ENCODE results near the gene TRPV6. TPM values are rescaled to one million over a fixed set of nuclear protein-coding genes. Genes with fewer than 3 reads are reported as not detected.
A peak's percentile ranks its signal among the peaks of the same experiment; 100 is the strongest.

Gene TRPV6
- total RNA-seq, 1 experiment from 2014 or later: 1.7 TPM

DNA sequence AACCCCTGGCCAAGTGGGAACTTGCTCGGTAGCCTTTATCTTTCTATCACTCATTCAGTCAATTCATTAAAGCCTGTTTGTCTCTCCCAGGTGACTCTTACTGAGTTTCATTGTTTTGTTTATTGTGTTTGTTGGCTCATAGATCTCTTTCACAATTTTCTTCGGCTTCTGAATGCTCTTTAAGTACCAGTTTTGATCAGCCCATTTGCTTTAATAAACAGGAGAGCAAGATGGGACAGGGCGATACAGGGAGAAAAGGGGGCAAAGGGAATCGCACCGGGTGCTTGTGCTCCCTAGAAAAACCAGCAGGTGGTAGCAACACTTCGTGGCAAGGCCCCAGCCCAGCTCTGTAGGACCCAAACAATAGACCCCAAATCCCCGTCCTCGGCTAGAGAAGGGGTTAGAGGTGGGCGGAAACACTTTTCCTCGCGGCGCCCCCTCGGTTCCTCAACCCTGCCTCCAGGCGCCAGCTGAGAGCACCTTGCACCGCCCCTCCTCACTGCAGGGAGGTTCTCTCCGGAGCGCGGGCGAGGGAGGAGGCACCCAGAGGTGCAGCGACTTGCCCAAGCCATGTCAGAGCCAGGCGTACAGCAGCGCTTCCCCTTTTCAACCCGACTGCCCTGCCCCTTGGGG lies 31.7 kb downstream of the TRPV6 start:
- RAD21 ChIA-PET (ENCODE audit: low non-redundant PET in 1 of 2, low total read pairs in 2 of 2, uncharacterized antibody in 2 of 2, unreplicated experiment in 2 of 2): interaction anchor here in 1 of 2 experiments (1.0 kb wide), 1 partner anchor 12 kb away, joined by 3 read pairs; no protein-coding TSS in a partner anchor
- BruUV-seq (replicated peaks): TSS peak; percentile 49
- Histone ChIP-seq H3K79me2 (ENCODE audit: insufficient read depth, low read length) (no peaks in the 10 kb centered on the region), H3K27ac (ENCODE audit: low read depth, low read length) (peak overlapping the region; percentile 68; the same call in 1 of the 2 replicates), H3K36me3 (ENCODE audit: control insufficient read depth in 1 of 2, insufficient read depth in 2 of 2, low read length in 2 of 2) (no peaks in the 10 kb centered on the region), H3K9me3 (ENCODE audit: control insufficient read depth in 1 of 2, insufficient read depth in 1 of 2, low read depth in 1 of 2, low read length in 2 of 2) (no peaks in the 10 kb centered on the region), H3K4me1 (ENCODE audit: control insufficient read depth in 1 of 2, insufficient read depth in 2 of 2, low read length in 2 of 2) (peaks cover 8 to 16% of the 10 kb centered on the region in 2 experiments; a peak in 3 of 4 replicates), H3K4me3 (replicated peaks in 1 of 2; ENCODE audit: low read depth in 1 of 2, low read length in 2 of 2) (peak overlapping the region; percentile 76), H2AFZ (ENCODE audit: low read depth, low read length, poor library complexity, severe bottlenecking) (peak overlapping the region; percentile 66), H3K9ac (ENCODE audit: low read length) (peak overlapping the region; percentile 54), H3K27me3 (ENCODE audit: insufficient read depth, low read length) (no peaks in the 10 kb centered on the region), H3K4me2 (ENCODE audit: low read length) (peak overlapping the region; percentile 90), H3K9me2 (ENCODE audit: insufficient read depth) (no peaks in the 10 kb centered on the region), H4K20me1 (ENCODE audit: insufficient read depth) (no peaks in the 10 kb centered on the region)
- POLR2A ChIA-PET: no interaction called here
- peak; percentile 77 for ATAC-seq
- TF ChIP-seq, protein P1, sequence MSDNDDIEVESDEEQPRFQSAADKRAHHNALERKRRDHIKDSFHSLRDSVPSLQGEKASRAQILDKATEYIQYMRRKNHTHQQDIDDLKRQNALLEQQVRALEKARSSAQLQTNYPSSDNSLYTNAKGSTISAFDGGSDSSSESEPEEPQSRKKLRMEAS (IDR thresholded peaks at IDR 0.05): no peak
- peak; percentile 84 for TF ChIP-seq RAD21 (IDR thresholded peaks at IDR 0.05; ENCODE audit: low read depth)
- TF ChIP-seq FOSL1 (IDR thresholded peaks at IDR 0.05; ENCODE audit: low read depth): no peak
- TF ChIP-seq CBX3 (IDR thresholded peaks at IDR 0.05; ENCODE audit: low read depth): no peak
- TF ChIP-seq, protein P2, sequence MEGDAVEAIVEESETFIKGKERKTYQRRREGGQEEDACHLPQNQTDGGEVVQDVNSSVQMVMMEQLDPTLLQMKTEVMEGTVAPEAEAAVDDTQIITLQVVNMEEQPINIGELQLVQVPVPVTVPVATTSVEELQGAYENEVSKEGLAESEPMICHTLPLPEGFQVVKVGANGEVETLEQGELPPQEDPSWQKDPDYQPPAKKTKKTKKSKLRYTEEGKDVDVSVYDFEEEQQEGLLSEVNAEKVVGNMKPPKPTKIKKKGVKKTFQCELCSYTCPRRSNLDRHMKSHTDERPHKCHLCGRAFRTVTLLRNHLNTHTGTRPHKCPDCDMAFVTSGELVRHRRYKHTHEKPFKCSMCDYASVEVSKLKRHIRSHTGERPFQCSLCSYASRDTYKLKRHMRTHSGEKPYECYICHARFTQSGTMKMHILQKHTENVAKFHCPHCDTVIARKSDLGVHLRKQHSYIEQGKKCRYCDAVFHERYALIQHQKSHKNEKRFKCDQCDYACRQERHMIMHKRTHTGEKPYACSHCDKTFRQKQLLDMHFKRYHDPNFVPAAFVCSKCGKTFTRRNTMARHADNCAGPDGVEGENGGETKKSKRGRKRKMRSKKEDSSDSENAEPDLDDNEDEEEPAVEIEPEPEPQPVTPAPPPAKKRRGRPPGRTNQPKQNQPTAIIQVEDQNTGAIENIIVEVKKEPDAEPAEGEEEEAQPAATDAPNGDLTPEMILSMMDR (IDR thresholded peaks at IDR 0.05 in 2 of 3, conservative IDR thresholded peaks at IDR 0.05 in 1 of 3; ENCODE audit: borderline replicate concordance in 1 of 3, insufficient read depth in 1 of 3, low read depth in 2 of 3, low read length in 2 of 3): peak; percentile 74 to 85 (median 79); a peak in 5 of 6 replicates
- CTCF ChIA-PET: interaction anchor here (0.6 to 1.7 kb wide), 10 partner anchors 12 to 361 kb away, joined by 3 to 12 read pairs (median 3); no protein-coding TSS in a partner anchor
- intact Hi-C loops (cut with micrococcal nuclease): loop anchor here (1.0 to 10.0 kb wide), 3 partner anchors 12 to 361 kb away; no protein-coding TSS in a partner anchor
- peak; percentile 35 for DNase-seq (ENCODE audit: low read depth, low spot score)

DNA sequence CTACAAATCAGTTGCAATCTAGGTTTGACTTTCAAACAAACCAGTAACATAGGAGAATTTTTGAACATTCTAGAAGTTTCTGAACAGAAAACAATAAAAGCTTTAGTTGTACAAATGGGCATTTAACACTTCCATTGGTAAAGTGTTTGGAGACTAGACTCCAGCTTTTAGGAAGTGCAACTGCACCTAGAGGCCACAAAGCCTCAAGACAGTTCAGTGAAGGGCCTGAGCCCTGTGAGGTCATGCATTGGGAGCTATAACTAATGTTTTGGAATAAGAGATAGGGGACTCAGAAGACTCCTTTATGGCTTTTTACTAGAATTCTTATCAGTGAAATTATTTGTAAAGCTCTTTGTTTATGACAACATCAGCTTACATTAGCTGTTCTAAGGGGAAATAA lies 33.6 kb downstream of the TRPV6 start:
- H3K4me2 ChIP-seq (ENCODE audit: low read length): no peak overlapping the region
- no peaks in the 10 kb centered on the region for H3K27me3 ChIP-seq (ENCODE audit: insufficient read depth, low read length)
- H3K4me3 ChIP-seq (replicated peaks in 1 of 2; ENCODE audit: low read depth in 1 of 2, low read length in 2 of 2): no peak overlapping the region
- H3K9me2 ChIP-seq (ENCODE audit: insufficient read depth): no peaks in the 10 kb centered on the region
- H3K9me3 ChIP-seq (ENCODE audit: control insufficient read depth in 1 of 2, insufficient read depth in 1 of 2, low read depth in 1 of 2, low read length in 2 of 2): no peaks in the 10 kb centered on the region
- DNase-seq (ENCODE audit: low read depth, low spot score): no peak
- H2AFZ ChIP-seq (ENCODE audit: low read depth, low read length, poor library complexity, severe bottlenecking): no peak overlapping the region
- H3K4me1 ChIP-seq (ENCODE audit: control insufficient read depth in 1 of 2, insufficient read depth in 2 of 2, low read length in 2 of 2): peaks cover 8 to 16% of the 10 kb centered on the region in 2 experiments; a peak in 3 of 4 replicates
- intact Hi-C loops (cut with micrococcal nuclease): loop anchor here (10.0 kb wide), 1 partner anchor 363 kb away; no protein-coding TSS in a partner anchor
- H4K20me1 ChIP-seq (ENCODE audit: insufficient read depth): no peaks in the 10 kb centered on the region
- no peaks in the 10 kb centered on the region for H3K36me3 ChIP-seq (ENCODE audit: control insufficient read depth in 1 of 2, insufficient read depth in 2 of 2, low read length in 2 of 2)
- POLR2A ChIA-PET: no interaction called here
- H3K27ac ChIP-seq (ENCODE audit: low read depth, low read length): no peak overlapping the region
- H3K79me2 ChIP-seq (ENCODE audit: insufficient read depth, low read length): no peaks in the 10 kb centered on the region
- no peak overlapping the region for H3K9ac ChIP-seq (ENCODE audit: low read length)
- CTCF ChIA-PET: interaction anchor here (0.9 to 1.6 kb wide), 6 partner anchors 9 to 368 kb away, joined by 3 to 7 read pairs (median 3); no protein-coding TSS in a partner anchor
- no TSS peak for BruUV-seq (replicated peaks)
- no peak for TF ChIP-seq FOSL1 (IDR thresholded peaks at IDR 0.05; ENCODE audit: low read depth)
- TF ChIP-seq, protein P2 (IDR thresholded peaks at IDR 0.05 in 2 of 3, conservative IDR thresholded peaks at IDR 0.05 in 1 of 3; ENCODE audit: borderline replicate concordance in 1 of 3, insufficient read depth in 1 of 3, low read depth in 2 of 3, low read length in 2 of 3): peak in 1 of 3 experiments; percentile 14; a peak in 1 of 6 replicates
- RAD21 ChIA-PET (ENCODE audit: low non-redundant PET in 1 of 2, low total read pairs in 2 of 2, uncharacterized antibody in 2 of 2, unreplicated experiment in 2 of 2): no interaction called here
- ATAC-seq: no peak
